Endothelial cell of umbilical vein (primary cell): Measurements from ENCODE around the gene MUC4. TPM values are rescaled to one million over a fixed set of nuclear protein-coding genes. Genes with fewer than 3 reads are reported as not detected.

Source experiments
- BruUV-seq: library from RNA; stranded (reverse); fragments of 400-500 nt; replicated peaks from 2 replicates; lab custom pipeline; 2021; lab: Mats Ljungman, UMichigan
- CTCF ChIA-PET: fragments of 300-600, 350-600 bp; sonication (Branson Sonifier 250); formaldehyde crosslinking; loops from one replicate; lab custom pipeline; 2021; ENCODE audit warnings: antibody characterized with exemption, inconsistent platforms; lab: Charles Lee
- POLR2A ChIA-PET: fragments of 300-600, 350-600 bp; sonication (Branson Sonifier 250); formaldehyde crosslinking; loops from one replicate; lab custom pipeline; 2021; ENCODE audit warnings: antibody characterized with exemption, inconsistent platforms; lab: Charles Lee
- DNase-seq: peaks from one replicate; pipeline ENCODE4 v3.0.0-alpha.2; 2011; ENCODE audit warnings: low read depth, low spot score
- FAIRE-seq: peaks from 2 replicates; lab custom pipeline; 2011; peaks lifted over from hg19 to GRCh38; lab: Jason Lieb, UNC
- H2AFZ ChIP-seq: 2 replicates; pipeline ENCODE4 v1.6.0; 2012; ENCODE audit warnings: low read depth, low read length, control low read depth, inconsistent platforms
- H3K27ac ChIP-seq: 2 replicates; pipeline ENCODE4 v1.5.1; 2011; ENCODE audit warnings: low read depth, mild to moderate bottlenecking, control low read depth, low read length, moderate library complexity; ENCODE audit not compliant: insufficient read depth
- H3K27me3 ChIP-seq, 2 experiments: 2 replicates each; pipeline versions ENCODE4 v1.6.0 to v1.6.1; 2011; ENCODE audit warnings: low read length in 2 of 2, mixed read lengths in 1 of 2; ENCODE audit not compliant: control insufficient read depth in 2 of 2, insufficient read depth in 2 of 2
- H3K36me3 ChIP-seq, 2 experiments: 2 replicates in 1 of 2; 3 replicates in 1 of 2; pipeline ENCODE4 v1.5.1; 2011; ENCODE audit warnings: low read length in 2 of 2, mild to moderate bottlenecking in 1 of 2, moderate library complexity in 1 of 2; ENCODE audit not compliant: control insufficient read depth in 2 of 2, insufficient read depth in 2 of 2; ENCODE audit errors: extremely low read depth in 1 of 2
- H3K4me1 ChIP-seq: 3 replicates; pipeline ENCODE4 v1.5.1; 2011; ENCODE audit warnings: mild to moderate bottlenecking, low read length; ENCODE audit not compliant: control insufficient read depth, insufficient read depth; ENCODE audit errors: extremely low read depth
- H3K4me2 ChIP-seq: 2 replicates; pipeline ENCODE4 v1.6.1; 2011; ENCODE audit warnings: low read length, control low read depth, mixed read lengths; ENCODE audit not compliant: insufficient read depth
- H3K4me3 ChIP-seq, 3 experiments: fragments of 200-600 bp in 1 of 3; sonication (generic), shearing (Covaris generic) in 1 of 3; replicated peaks in 1 of 3; 2 replicates each; pipeline ENCODE4 v1.5.1; 2011 to 2016; ENCODE audit warnings: control low read depth in 3 of 3, low read length in 3 of 3, mild to moderate bottlenecking in 2 of 3, inconsistent platforms in 1 of 3, low read depth in 1 of 3, moderate library complexity in 1 of 3; ENCODE audit not compliant: insufficient read depth in 1 of 3
- H3K79me2 ChIP-seq: 2 replicates; pipeline ENCODE4 v1.6.0; 2012; ENCODE audit warnings: low read length, inconsistent platforms; ENCODE audit not compliant: control insufficient read depth, insufficient read depth
- H3K9ac ChIP-seq: replicated peaks from 2 replicates; pipeline ENCODE3; 2011; ENCODE audit warnings: low read length, control low read depth; ENCODE audit not compliant: insufficient read depth; ENCODE audit errors: extremely low read depth
- H3K9me1 ChIP-seq: replicated peaks from 3 replicates; pipeline ENCODE4 v1.6.0; 2011; ENCODE audit warnings: mild to moderate bottlenecking, low read length; ENCODE audit not compliant: control insufficient read depth, insufficient read depth; ENCODE audit errors: extremely low read depth
- H3K9me3 ChIP-seq: replicated peaks from 2 replicates; pipeline ENCODE4 v1.5.1; 2012; ENCODE audit warnings: low read length, inconsistent platforms; ENCODE audit not compliant: control insufficient read depth, insufficient read depth
- H4K20me1 ChIP-seq: replicated peaks from 2 replicates; pipeline ENCODE3; 2011; ENCODE audit warnings: mild to moderate bottlenecking, low read length; ENCODE audit not compliant: control insufficient read depth, insufficient read depth; ENCODE audit errors: extremely low read depth
- EZH2 ChIP-seq: IDR thresholded peaks from 2 replicates; pipeline ENCODE4 v1.6.1; 2012; ENCODE audit warnings: borderline replicate concordance, low read depth, mild to moderate bottlenecking, moderate library complexity, low read length, inconsistent platforms; ENCODE audit not compliant: severe bottlenecking
- FOS ChIP-seq: IDR thresholded peaks from 2 replicates; pipeline ENCODE4 v1.6.1; 2011; ENCODE audit warnings: mild to moderate bottlenecking, low read length, moderate library complexity, borderline replicate concordance; ENCODE audit not compliant: insufficient read depth
- GATA2 ChIP-seq: IDR thresholded peaks from 2 replicates; pipeline ENCODE4 v1.7.0; 2011; ENCODE audit warnings: low read depth, mild to moderate bottlenecking, moderate library complexity, mixed read lengths, low read length; ENCODE audit not compliant: insufficient read length, insufficient read depth
- JUN ChIP-seq: IDR thresholded peaks from 2 replicates; pipeline ENCODE4 v1.6.1; 2011; ENCODE audit warnings: borderline replicate concordance, low read depth; ENCODE audit not compliant: insufficient read length, insufficient read depth
- MAX ChIP-seq: IDR thresholded peaks from 2 replicates; pipeline ENCODE4 v1.6.1; 2011; ENCODE audit not compliant: insufficient read depth, insufficient read length
- MYC ChIP-seq: IDR thresholded peaks from one replicate; pipeline ENCODE4 v1.6.1; 2011; ENCODE audit warnings: mild to moderate bottlenecking, low read depth, low read length
- POLR2A ChIP-seq: IDR thresholded peaks from 2 replicates; pipeline ENCODE4 v1.6.1; 2012; ENCODE audit warnings: low read depth, mild to moderate bottlenecking, control low read depth, low read length
- POLR2AphosphoS5 ChIP-seq: IDR thresholded peaks from 2 replicates; pipeline ENCODE4 v1.6.1; 2012; ENCODE audit warnings: low read depth, mild to moderate bottlenecking, control low read depth, low read length, moderate library complexity; ENCODE audit not compliant: insufficient read depth
- dilution Hi-C: fragments of 300-500 bp; cut with MboI; formaldehyde crosslinking; loops from one replicate; pipeline ENCODE4 v1.15.0; 2019; ENCODE audit warnings: low sequenced_read_pairs; ENCODE audit not compliant: extremely low pct_ligation_motif_present
- intact Hi-C: fragments of 100-400 bp; cut with micrococcal nuclease; formaldehyde crosslinking; loops from one replicate; pipeline ENCODE4 v1.10.0; 2022
- polyA plus RNA-seq, 4 experiments: library from polyadenylated mRNA; depleted of rRNA in 3 of 4; stranded (reverse) in 3 of 4; unstranded in 1 of 4; fragments of >200 nt; gene quantifications; 2 replicates each; pipeline versions ENCODE4 v1.2.1 to v1.2.3, GENCODE V29; 2011 to 2012; ENCODE audit warnings: missing spikeins in 1 of 4
- total RNA-seq: library from RNA; stranded (reverse); gene quantifications from 2 replicates; pipeline ENCODE4 v1.2.3, GENCODE V29; 2021
- TF ChIP-seq, protein P1 (sequence below), 2 donors: IDR thresholded peaks; 1 replicate in 1 of 2; 2 replicates in 1 of 2; pipeline ENCODE4 v1.5.1; 2011; ENCODE audit warnings: low read length in 2 of 2, mild to moderate bottlenecking in 2 of 2, moderate library complexity in 2 of 2, control low read depth in 1 of 2, inconsistent platforms in 1 of 2, low read depth in 1 of 2; ENCODE audit not compliant: insufficient read depth in 1 of 2; ENCODE audit errors: extremely low read depth in 1 of 2

The MUC4 gene
- total and polyA plus RNA-seq, 2 donors (not counting 3 experiments of a cell fraction or from before 2014, with no cell fraction given): 0.04 TPM; not detected in 1

GRCh38 chr3:195752066-195752465, 59.7 kb downstream of the MUC4 start:
- no peak overlapping the region for H2AFZ ChIP-seq
- FAIRE-seq: no peak
- no peaks in the 10 kb centered on the region for H3K4me1 ChIP-seq
- H3K27ac ChIP-seq: no peak overlapping the region
- ChIA-PET POLR2A (no interaction called here), CTCF (no interaction called here)
- intact Hi-C loops: no loop called here
- dilution Hi-C loops: no loop called here
- BruUV-seq: no TSS peak
- no peaks in the 10 kb centered on the region for H3K36me3 ChIP-seq
- H3K9ac ChIP-seq: no peak overlapping the region
- H4K20me1 ChIP-seq: no peaks in the 10 kb centered on the region
- H3K4me2 ChIP-seq: no peak overlapping the region
- H3K9me3 ChIP-seq: no peaks in the 10 kb centered on the region
- DNase-seq: no peak
- TF ChIP-seq, protein P1, sequence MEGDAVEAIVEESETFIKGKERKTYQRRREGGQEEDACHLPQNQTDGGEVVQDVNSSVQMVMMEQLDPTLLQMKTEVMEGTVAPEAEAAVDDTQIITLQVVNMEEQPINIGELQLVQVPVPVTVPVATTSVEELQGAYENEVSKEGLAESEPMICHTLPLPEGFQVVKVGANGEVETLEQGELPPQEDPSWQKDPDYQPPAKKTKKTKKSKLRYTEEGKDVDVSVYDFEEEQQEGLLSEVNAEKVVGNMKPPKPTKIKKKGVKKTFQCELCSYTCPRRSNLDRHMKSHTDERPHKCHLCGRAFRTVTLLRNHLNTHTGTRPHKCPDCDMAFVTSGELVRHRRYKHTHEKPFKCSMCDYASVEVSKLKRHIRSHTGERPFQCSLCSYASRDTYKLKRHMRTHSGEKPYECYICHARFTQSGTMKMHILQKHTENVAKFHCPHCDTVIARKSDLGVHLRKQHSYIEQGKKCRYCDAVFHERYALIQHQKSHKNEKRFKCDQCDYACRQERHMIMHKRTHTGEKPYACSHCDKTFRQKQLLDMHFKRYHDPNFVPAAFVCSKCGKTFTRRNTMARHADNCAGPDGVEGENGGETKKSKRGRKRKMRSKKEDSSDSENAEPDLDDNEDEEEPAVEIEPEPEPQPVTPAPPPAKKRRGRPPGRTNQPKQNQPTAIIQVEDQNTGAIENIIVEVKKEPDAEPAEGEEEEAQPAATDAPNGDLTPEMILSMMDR (IDR thresholded peaks at IDR 0.05; ENCODE audit: extremely low read depth in 1 of 2, insufficient read depth in 1 of 2, low read depth in 1 of 2, low read length in 2 of 2): no peak
- no peak for TF ChIP-seq POLR2AphosphoS5
- TF ChIP-seq GATA2: no peak
- no peak for TF ChIP-seq EZH2
- no peak for TF ChIP-seq MYC
- TF ChIP-seq JUN: no peak
- no peak for TF ChIP-seq POLR2A
- TF ChIP-seq MAX: no peak
- no peak for TF ChIP-seq FOS
- H3K79me2 ChIP-seq: no peaks in the 10 kb centered on the region
- no peak overlapping the region for H3K4me3 ChIP-seq
- H3K27me3 ChIP-seq: no peaks in the 10 kb centered on the region
- H3K9me1 ChIP-seq: no peaks in the 10 kb centered on the region
